ENCODE measurements around the gene VAMP7.
"Not testable (repeated sequence)": the region's sequence is repeated elsewhere in the genome, so short reads cannot be mapped to it uniquely, and the experiment has no call there.

Gene VAMP7, protein sequence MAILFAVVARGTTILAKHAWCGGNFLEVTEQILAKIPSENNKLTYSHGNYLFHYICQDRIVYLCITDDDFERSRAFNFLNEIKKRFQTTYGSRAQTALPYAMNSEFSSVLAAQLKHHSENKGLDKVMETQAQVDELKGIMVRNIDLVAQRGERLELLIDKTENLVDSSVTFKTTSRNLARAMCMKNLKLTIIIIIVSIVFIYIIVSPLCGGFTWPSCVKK

DNA sequence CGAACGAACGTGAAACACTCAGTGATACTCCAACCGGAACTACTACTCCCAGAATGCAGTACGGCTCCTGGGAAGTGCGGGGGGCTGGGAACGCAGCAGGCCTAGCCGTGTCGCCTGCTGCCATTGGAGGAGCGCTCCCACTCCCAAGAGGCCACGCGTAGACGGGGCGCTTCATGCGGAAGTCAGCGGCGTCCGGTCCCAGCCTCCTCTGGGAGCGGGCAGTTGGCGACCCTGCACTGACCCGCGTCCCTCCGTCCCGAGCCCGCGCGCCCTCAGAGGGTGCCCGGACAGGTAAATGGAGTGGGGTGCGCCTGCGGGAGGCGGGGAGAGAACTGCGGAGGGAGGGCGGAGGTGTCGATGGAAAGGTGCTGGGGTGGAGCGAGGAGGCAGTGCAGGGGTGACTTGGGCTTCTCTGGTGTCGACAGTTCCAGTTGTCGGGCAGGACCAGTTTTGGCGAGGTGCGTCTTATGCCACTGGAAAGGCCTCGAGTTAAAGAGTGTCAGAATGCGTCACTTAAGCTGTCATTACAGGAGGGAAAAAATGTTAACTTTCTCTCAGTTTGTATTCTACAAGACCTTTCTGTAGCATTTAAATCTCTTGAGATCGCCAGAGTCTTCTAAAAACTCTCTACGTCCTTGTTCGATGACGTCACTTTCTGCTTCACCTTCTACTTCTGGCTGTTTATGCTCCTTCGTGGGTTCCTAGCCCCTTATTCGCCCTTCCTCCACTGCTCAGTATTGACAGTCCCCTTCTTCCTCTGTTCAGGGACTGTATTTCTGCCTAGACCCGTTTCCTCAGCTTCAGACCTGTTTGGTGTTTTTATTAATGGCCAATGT, at the start of gene VAMP7:
TSS of gene VAMP7 (plus strand) at position 188 of the 836 bp plus-strand sequence. CDS start 8,122 bp downstream, outside the sequence.
- Histone ChIP-seq H3K9me3 (ENCODE audit: low read length) (no peaks in the 10 kb centered on the region), H3K36me3 (ENCODE audit: insufficient read depth, low read length) (no peaks in the 10 kb centered on the region), H2AFZ (ENCODE audit: low read depth, low read length) (peak within 1 kb of the TSS; percentile 21), H3K4me3 (ENCODE audit: low read length) (peak within 1 kb of the TSS; percentile 70), H3K4me1 (ENCODE audit: insufficient read depth, low read length) (peaks cover 8% of the 10 kb centered on the region), H3K27me3 (ENCODE audit: insufficient read depth, low read length) (no peaks in the 10 kb centered on the region)

DNA sequence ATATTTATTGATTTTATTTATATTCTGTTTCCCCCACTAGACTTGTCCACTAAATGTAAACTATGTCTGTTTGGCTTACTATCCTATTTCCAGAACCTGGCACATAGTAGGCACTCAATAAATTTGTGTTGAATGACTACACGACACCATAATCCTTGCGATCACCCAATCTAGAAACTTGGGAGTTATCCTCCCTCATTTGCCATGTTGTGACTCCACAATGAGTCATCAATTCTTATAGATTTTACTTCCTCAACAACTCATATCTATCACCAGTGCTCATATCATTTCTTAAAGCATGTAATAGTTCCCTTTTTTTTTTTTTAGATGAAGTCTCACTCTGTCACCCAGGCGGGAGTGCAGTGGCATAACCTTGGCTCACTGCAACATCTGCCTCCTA, 39.9 kb upstream of the VAMP7 start:
- no peaks in the 10 kb centered on the region for H3K27me3 ChIP-seq (ENCODE audit: insufficient read depth, low read length)
- no peaks in the 10 kb centered on the region for H3K4me1 ChIP-seq (ENCODE audit: insufficient read depth, low read length)
- H3K4me3 ChIP-seq (ENCODE audit: low read length) = no peak overlapping the region
- H3K9me3 ChIP-seq (ENCODE audit: low read length) = no peaks in the 10 kb centered on the region
- no peak overlapping the region for H2AFZ ChIP-seq (ENCODE audit: low read depth, low read length)
- H3K36me3 ChIP-seq (ENCODE audit: insufficient read depth, low read length) = no peaks in the 10 kb centered on the region

DNA sequence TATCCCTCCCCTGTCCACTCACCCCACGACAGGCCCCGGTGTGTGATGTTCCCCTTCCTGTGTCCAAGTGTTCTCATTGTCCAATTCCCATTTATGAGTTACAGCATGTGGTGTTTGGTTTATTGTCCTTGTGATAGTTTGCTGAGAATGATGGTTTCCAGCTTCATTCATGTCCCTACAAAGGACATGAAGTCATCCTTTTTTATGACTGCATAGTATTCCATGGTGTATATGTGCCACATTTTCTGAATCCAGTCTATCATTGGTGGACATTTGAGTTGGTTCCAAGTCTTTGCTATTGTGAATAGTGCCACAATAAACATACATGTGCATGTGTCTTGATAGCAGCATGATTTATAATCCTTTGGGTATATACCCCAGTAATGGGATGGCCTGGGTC, 29.4 kb upstream of the VAMP7 start:
- H3K4me3 ChIP-seq (ENCODE audit: low read length); H3K4me1 ChIP-seq (ENCODE audit: insufficient read depth, low read length); H2AFZ ChIP-seq (ENCODE audit: low read depth, low read length); H3K27me3 ChIP-seq (ENCODE audit: insufficient read depth, low read length); H3K36me3 ChIP-seq (ENCODE audit: insufficient read depth, low read length); H3K9me3 ChIP-seq (ENCODE audit: low read length): not testable (repeated sequence)

DNA sequence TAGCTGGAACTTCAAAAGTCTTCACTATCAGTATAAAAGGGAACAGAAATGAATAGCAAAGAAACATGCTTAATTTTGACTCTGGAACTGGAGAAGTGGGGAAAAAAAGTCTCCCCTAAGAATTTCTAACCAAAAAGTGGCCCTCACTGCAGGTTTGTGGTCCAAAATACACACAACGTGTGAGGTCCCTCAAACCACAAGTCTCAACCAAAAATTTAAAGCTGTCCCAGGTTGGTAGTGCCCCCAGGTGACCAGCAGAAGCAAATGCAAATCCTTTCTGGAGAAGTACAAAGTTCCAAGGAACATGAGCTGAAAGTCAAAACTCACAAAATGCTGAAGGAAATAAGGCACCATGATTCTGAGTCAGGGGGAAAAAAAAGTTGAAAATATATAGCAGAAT, 23.6 kb upstream of the VAMP7 start:
- Histone ChIP-seq H3K36me3 (ENCODE audit: insufficient read depth, low read length) (no peaks in the 10 kb centered on the region), H3K9me3 (ENCODE audit: low read length) (no peaks in the 10 kb centered on the region), H3K4me1 (ENCODE audit: insufficient read depth, low read length) (no peaks in the 10 kb centered on the region), H2AFZ (ENCODE audit: low read depth, low read length) (no peak overlapping the region), H3K27me3 (ENCODE audit: insufficient read depth, low read length) (peaks cover 3% of the 10 kb centered on the region), H3K4me3 (ENCODE audit: low read length) (no peak overlapping the region)

DNA sequence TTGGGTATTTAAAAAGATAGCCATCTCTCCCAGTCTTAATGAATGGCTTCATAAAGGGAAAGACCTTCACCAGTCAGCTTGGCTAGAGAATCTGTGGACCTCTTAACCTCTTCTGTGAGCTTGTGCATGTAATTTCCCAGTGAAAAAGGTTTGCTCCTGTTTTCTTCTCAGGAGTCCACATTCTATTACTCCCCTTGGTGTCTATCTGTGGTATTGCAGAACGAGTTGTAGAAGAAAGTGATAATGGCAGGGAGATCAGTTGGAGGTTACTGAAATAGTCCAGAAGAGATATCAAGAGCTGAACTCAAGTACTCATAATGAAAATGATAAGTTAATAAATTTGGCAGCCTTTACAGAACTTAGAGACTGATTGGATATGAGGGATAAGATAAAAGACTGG, 16.5 kb upstream of the VAMP7 start:
- Histone ChIP-seq H3K4me1 (ENCODE audit: insufficient read depth, low read length) (no peaks in the 10 kb centered on the region), H3K9me3 (ENCODE audit: low read length) (no peaks in the 10 kb centered on the region), H3K36me3 (ENCODE audit: insufficient read depth, low read length) (no peaks in the 10 kb centered on the region), H2AFZ (ENCODE audit: low read depth, low read length) (no peak overlapping the region), H3K4me3 (ENCODE audit: low read length) (no peak overlapping the region), H3K27me3 (ENCODE audit: insufficient read depth, low read length) (peaks cover 6% of the 10 kb centered on the region)

DNA sequence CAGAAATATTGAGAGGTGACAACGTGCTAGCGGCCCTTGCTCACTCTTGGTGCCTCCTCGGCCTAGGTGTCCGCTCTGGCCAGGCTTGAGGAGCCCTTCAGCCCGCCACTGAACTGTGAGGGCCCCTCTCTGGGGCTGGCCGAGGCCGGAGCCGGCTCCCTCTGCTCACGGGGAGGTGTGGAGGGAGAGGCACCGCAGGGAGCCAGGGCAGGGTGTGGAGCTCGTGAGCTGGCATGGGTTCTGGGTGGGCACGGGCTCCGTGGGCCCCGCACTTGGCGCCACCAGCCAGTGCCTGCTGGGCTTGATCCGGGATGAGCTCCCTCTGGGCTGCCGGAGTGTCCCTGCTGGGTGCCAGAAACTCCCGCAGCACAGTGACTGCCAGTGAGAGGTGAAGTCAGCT, 16.0 kb upstream of the VAMP7 start:
- Histone ChIP-seq H3K27me3 (ENCODE audit: insufficient read depth, low read length) (peaks cover 8% of the 10 kb centered on the region), H3K4me3 (ENCODE audit: low read length) (no peak overlapping the region), H3K9me3 (ENCODE audit: low read length) (no peaks in the 10 kb centered on the region), H3K4me1 (ENCODE audit: insufficient read depth, low read length) (no peaks in the 10 kb centered on the region), H2AFZ (ENCODE audit: low read depth, low read length) (no peak overlapping the region), H3K36me3 (ENCODE audit: insufficient read depth, low read length) (no peaks in the 10 kb centered on the region)

DNA sequence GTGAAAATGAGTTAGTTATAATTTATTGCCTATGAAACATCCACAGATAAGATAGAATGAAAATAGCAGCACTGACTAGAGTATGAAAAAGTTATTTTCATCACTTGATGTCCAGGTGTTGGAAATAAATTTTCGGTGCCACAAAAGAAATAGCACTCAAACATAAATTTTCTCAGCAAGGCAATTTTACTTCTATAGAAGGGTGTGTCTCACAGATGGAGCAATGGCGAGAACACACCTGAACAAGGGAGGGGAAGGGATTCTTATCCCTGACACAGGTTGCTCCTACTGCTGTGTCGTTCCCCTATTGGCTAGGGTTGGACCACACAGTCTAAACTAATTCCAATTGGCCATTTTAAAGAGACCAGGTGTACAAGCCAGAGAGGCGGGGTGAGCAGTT, 13.3 kb upstream of the VAMP7 start:
- no peak overlapping the region for H2AFZ ChIP-seq (ENCODE audit: low read depth, low read length)
- H3K36me3 ChIP-seq (ENCODE audit: insufficient read depth, low read length) = no peaks in the 10 kb centered on the region
- H3K9me3 ChIP-seq (ENCODE audit: low read length) = no peaks in the 10 kb centered on the region
- no peaks in the 10 kb centered on the region for H3K4me1 ChIP-seq (ENCODE audit: insufficient read depth, low read length)
- H3K4me3 ChIP-seq (ENCODE audit: low read length) = no peak overlapping the region
- peaks cover 8% of the 10 kb centered on the region for H3K27me3 ChIP-seq (ENCODE audit: insufficient read depth, low read length)

DNA sequence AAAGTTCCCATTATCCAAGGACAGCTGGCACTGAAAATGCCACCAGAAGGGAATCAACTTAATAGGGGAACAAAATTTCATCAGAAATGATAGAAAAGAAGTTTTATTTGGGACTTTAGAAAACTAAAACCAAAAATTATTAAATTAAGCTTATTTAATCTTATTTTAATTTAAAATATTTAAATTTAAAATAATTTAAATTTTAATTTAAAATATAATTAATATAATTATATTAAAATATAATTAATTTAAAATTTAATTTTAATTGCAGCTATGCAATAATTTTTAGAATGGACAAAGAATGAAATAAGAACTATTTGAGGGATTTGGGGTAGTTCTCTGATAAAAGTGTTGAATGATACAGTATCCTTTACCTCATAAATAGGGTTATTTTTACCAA, 10.2 kb upstream of the VAMP7 start:
- no peaks in the 10 kb centered on the region for H3K9me3 ChIP-seq (ENCODE audit: low read length)
- no peaks in the 10 kb centered on the region for H3K4me1 ChIP-seq (ENCODE audit: insufficient read depth, low read length)
- H2AFZ ChIP-seq (ENCODE audit: low read depth, low read length) = no peak overlapping the region
- peaks cover 10% of the 10 kb centered on the region for H3K27me3 ChIP-seq (ENCODE audit: insufficient read depth, low read length)
- H3K36me3 ChIP-seq (ENCODE audit: insufficient read depth, low read length) = no peaks in the 10 kb centered on the region
- H3K4me3 ChIP-seq (ENCODE audit: low read length) = no peak overlapping the region

DNA sequence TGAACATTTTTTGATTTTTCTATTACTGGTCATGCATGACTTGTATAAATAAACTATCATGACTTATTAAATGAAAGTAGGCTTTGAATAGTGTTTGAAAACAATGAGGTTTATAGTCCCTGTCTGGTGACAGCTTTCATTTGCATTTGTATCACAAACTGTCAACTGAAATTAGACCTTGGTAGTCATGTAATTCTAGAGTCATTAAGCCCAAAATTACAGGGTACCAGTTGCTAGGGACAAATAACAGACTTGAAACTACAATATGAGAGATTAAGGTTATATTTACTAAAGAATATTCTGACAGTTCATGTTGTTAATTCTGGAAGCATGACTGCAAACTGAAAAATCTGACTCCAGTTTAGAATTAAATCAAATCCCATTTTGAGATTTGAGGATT, 9.2 kb upstream of the VAMP7 start:
- H3K4me3 ChIP-seq (ENCODE audit: low read length) = no peak overlapping the region
- H3K36me3 ChIP-seq (ENCODE audit: insufficient read depth, low read length) = no peaks in the 10 kb centered on the region
- H3K9me3 ChIP-seq (ENCODE audit: low read length) = no peaks in the 10 kb centered on the region
- no peak overlapping the region for H2AFZ ChIP-seq (ENCODE audit: low read depth, low read length)
- peaks cover 10% of the 10 kb centered on the region for H3K27me3 ChIP-seq (ENCODE audit: insufficient read depth, low read length)
- H3K4me1 ChIP-seq (ENCODE audit: insufficient read depth, low read length) = no peaks in the 10 kb centered on the region

DNA sequence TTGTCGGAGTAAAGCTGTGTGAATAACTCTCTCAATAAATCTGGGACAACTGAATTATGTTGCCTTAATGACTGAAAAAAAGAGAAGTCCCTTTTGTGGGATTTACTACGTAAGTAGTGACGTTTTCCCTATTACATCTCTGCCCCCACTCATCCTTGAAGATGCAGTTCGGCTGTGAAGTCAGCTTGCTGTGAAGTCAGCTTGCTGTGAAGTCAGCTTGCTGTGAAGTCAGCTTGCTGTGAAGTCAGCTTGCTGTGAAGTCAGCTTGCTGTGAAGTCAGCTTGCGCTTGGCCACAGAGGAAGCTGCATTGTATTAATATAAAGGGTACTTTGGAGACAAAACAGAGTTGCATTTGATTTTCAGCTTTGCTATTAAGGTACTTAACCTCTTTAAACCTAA, 8.0 kb upstream of the VAMP7 start:
- Histone ChIP-seq H3K4me3 (ENCODE audit: low read length) (no peak overlapping the region), H2AFZ (ENCODE audit: low read depth, low read length) (no peak overlapping the region), H3K9me3 (ENCODE audit: low read length) (no peaks in the 10 kb centered on the region), H3K4me1 (ENCODE audit: insufficient read depth, low read length) (no peaks in the 10 kb centered on the region), H3K27me3 (ENCODE audit: insufficient read depth, low read length) (peaks cover 10% of the 10 kb centered on the region), H3K36me3 (ENCODE audit: insufficient read depth, low read length) (no peaks in the 10 kb centered on the region)

DNA sequence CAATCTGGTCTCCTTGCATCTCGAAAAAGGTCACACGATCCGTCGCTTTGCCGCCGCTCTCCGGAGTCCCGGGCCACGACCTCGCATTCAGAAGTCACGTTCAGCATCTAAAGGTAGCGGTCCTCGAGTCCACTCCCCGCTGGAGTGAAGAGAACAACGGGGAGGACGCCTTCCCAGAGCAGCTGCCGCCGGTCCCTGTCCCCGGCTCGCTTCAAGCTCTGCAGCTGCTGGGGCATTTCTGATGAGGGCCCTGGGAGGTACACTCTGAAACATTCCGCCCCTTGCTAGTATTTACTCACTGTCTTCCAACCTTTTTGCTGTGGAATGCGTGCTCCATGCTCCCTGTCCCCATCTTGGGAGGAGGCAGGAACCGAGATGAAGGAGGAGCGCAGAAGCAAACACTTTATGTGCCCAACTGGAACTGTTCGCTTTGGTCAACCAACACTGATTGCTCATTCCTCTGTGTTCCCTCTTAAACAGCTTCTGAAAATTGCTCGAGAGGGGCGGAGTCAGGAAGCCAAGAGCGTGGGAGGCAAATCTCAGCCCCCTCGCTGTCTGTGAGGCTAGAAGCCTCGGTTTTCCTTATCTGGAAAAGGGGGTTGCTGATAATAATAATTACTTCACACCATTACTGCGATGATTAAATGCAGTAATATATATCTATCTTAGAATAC, 6.4 kb upstream of the VAMP7 start:
- Histone ChIP-seq H3K9me3 (ENCODE audit: low read length) (no peaks in the 10 kb centered on the region), H3K4me3 (ENCODE audit: low read length) (no peak overlapping the region)

DNA sequence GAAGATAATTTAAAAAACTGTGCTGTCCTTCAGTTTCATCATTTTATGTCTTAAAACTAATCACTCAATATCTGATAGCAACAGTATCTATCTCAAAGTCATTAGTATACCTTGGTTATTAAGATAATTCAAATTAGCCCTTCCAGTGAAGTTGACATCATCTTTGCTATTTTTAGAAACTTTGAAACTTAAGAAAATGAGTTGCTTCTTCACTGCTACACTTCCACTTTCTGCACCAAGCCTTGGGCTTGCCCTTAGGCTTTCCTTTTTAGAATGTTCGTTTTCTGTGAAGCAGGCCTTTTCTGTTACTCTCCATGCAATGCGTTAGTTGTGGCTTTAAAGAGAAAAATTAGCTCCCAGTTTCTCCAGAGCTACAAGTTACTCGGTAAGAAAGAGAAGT, 4.4 kb upstream of the VAMP7 start:
- no peak overlapping the region for H3K4me3 ChIP-seq (ENCODE audit: low read length)
- no peaks in the 10 kb centered on the region for H3K36me3 ChIP-seq (ENCODE audit: insufficient read depth, low read length)

More for the DNA sequence above, 6.4 kb upstream of the VAMP7 start:
- H2AFZ ChIP-seq (ENCODE audit: low read depth, low read length) = no peak overlapping the region
- no peaks in the 10 kb centered on the region for H3K4me1 ChIP-seq (ENCODE audit: insufficient read depth, low read length)
- no peaks in the 10 kb centered on the region for H3K36me3 ChIP-seq (ENCODE audit: insufficient read depth, low read length)
- peaks cover 6% of the 10 kb centered on the region for H3K27me3 ChIP-seq (ENCODE audit: insufficient read depth, low read length)

DNA sequence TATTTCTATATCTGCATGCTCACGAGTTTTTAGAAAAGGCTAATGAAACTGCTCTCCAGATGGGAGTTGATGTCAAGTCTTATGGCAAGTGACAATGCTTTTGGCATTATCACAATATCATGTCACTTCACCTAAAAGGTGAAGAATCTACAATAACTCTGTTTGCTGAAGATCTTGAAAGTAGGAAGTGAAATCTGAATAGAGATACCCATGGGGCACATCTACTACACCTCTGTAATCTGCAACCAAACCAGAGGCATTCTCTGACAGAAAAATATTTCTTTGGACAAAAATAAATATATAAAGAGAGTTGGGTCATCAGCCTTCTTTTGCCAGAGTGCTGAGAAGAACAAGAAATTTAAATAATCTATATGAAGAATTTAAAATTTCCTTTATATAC, 3.9 kb upstream of the VAMP7 start:
- H3K27me3 ChIP-seq (ENCODE audit: insufficient read depth, low read length) = peaks cover 4% of the 10 kb centered on the region
- peaks cover 7% of the 10 kb centered on the region for H3K4me1 ChIP-seq (ENCODE audit: insufficient read depth, low read length)
- H2AFZ ChIP-seq (ENCODE audit: low read depth, low read length) = no peak overlapping the region
- H3K4me3 ChIP-seq (ENCODE audit: low read length) = no peak overlapping the region
- no peaks in the 10 kb centered on the region for H3K9me3 ChIP-seq (ENCODE audit: low read length)
- H3K36me3 ChIP-seq (ENCODE audit: insufficient read depth, low read length) = no peaks in the 10 kb centered on the region

More for the DNA sequence above, 4.4 kb upstream of the VAMP7 start:
- no peak overlapping the region for H2AFZ ChIP-seq (ENCODE audit: low read depth, low read length)
- peaks cover 4% of the 10 kb centered on the region for H3K27me3 ChIP-seq (ENCODE audit: insufficient read depth, low read length)
- peaks cover under 1% of the 10 kb centered on the region for H3K4me1 ChIP-seq (ENCODE audit: insufficient read depth, low read length)
- no peaks in the 10 kb centered on the region for H3K9me3 ChIP-seq (ENCODE audit: low read length)

Measured in neuron (in vitro differentiated cells).